Parathyroid adenoma (tissue), 2 donors: ENCODE measurements around the gene FAN1.

Source experiments
- H2AFZ ChIP-seq: fragments of 300-600 bp; sonication (generic); one replicate; pipeline ENCODE4 v1.7.0; 2017; ENCODE audit warnings: antibody characterized with exemption, mild to moderate bottlenecking
- H3K27ac ChIP-seq: fragments of 300-600 bp; sonication (generic); one replicate; pipeline ENCODE4 v1.7.0; 2017
- H3K27me3 ChIP-seq: fragments of 300-600 bp; sonication (generic); one replicate; pipeline ENCODE4 v1.7.0; 2017; ENCODE audit warnings: low read length; ENCODE audit not compliant: control insufficient read depth, insufficient read depth
- H3K36me3 ChIP-seq: fragments of 300-600 bp; sonication (generic); one replicate; pipeline ENCODE4 v1.7.0; 2017; ENCODE audit warnings: low read length; ENCODE audit not compliant: control insufficient read depth, insufficient read depth
- H3K4me1 ChIP-seq: fragments of 300-600 bp; sonication (generic); one replicate; pipeline ENCODE4 v1.7.0; 2017; ENCODE audit warnings: control low read depth
- H3K4me2 ChIP-seq: fragments of 300-600 bp; sonication (generic); one replicate; pipeline ENCODE4 v1.7.0; 2017; ENCODE audit warnings: low read length
- H3K4me3 ChIP-seq: fragments of 300-600 bp; sonication (generic); one replicate; pipeline ENCODE4 v1.7.0; 2017; ENCODE audit warnings: low read depth, low read length
- H3K79me2 ChIP-seq: fragments of 300-600 bp; sonication (generic); one replicate; pipeline ENCODE4 v1.7.0; 2017; ENCODE audit warnings: control low read depth
- H3K9ac ChIP-seq: fragments of 300-600 bp; sonication (generic); one replicate; pipeline ENCODE4 v1.7.0; 2017; ENCODE audit warnings: mild to moderate bottlenecking
- H3K9me3 ChIP-seq: fragments of 300-600 bp; sonication (generic); one replicate; pipeline ENCODE4 v1.7.0; 2017; ENCODE audit warnings: low read length; ENCODE audit not compliant: control insufficient read depth
- TF ChIP-seq, protein P1 (sequence below): fragments of 300-600 bp; sonication (generic); IDR thresholded peaks from one replicate; pipeline ENCODE4 v1.7.0; 2017; ENCODE audit warnings: antibody characterized with exemption, mild to moderate bottlenecking
- donor health status: primary hyperparathyroidism.

Gene FAN1

DNA sequence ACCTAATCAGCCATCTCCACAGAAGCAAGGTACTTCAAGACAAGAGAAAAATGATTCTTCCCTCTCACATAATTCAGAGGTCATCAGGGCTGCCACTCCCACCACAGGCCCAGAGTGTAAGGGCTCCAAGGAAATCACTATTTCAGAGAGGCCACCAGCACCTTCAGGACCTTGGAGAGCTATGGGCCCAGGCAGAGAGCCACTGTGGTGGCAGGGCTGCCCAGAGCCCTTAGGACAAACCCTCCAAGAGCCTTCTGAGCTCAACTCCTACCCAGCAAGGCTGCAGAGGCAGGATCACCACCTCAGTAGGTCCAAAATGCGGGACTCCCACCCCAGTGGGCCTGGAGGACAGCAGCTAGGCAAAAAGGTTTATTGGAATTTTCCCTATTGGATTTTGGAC, 17.9 kb upstream of the FAN1 start:
- Histone ChIP-seq H3K4me1 (no peaks in the 10 kb centered on the region), H3K4me3 (no peak overlapping the region), H3K36me3 (no peaks in the 10 kb centered on the region), H3K9me3 (no peaks in the 10 kb centered on the region), H3K4me2 (no peak overlapping the region), H3K79me2 (no peaks in the 10 kb centered on the region), H3K9ac (no peak overlapping the region), H3K27me3 (no peaks in the 10 kb centered on the region), H3K27ac (no peak overlapping the region), H2AFZ (no peak overlapping the region)
- TF ChIP-seq, protein P1, sequence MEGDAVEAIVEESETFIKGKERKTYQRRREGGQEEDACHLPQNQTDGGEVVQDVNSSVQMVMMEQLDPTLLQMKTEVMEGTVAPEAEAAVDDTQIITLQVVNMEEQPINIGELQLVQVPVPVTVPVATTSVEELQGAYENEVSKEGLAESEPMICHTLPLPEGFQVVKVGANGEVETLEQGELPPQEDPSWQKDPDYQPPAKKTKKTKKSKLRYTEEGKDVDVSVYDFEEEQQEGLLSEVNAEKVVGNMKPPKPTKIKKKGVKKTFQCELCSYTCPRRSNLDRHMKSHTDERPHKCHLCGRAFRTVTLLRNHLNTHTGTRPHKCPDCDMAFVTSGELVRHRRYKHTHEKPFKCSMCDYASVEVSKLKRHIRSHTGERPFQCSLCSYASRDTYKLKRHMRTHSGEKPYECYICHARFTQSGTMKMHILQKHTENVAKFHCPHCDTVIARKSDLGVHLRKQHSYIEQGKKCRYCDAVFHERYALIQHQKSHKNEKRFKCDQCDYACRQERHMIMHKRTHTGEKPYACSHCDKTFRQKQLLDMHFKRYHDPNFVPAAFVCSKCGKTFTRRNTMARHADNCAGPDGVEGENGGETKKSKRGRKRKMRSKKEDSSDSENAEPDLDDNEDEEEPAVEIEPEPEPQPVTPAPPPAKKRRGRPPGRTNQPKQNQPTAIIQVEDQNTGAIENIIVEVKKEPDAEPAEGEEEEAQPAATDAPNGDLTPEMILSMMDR = no peak

DNA sequence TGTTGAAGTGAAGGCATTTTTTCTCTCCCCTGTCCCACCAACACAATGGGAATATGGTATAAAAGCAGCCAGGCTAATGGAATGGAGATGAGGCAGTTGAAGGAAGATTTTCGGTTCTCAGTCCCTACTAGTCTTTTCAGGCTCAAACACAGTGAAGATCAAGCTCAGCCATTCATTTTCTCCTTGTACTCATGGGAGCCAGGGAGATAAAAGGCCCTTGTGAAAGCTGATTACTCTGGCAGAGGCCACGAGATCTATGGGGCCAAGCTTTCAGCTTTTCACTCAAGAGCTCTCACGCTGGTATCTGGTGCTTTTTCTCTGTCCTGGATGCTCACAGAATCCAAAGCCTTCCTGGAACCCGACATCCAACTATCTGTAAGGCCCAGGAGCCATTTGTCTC, 14.5 kb upstream of the FAN1 start:
- H2AFZ ChIP-seq = no peak overlapping the region
- H3K4me1 ChIP-seq = no peaks in the 10 kb centered on the region
- H3K9ac ChIP-seq = no peak overlapping the region
- H3K27ac ChIP-seq = no peak overlapping the region
- no peaks in the 10 kb centered on the region for H3K79me2 ChIP-seq
- H3K9me3 ChIP-seq = no peaks in the 10 kb centered on the region
- no peaks in the 10 kb centered on the region for H3K27me3 ChIP-seq
- no peak overlapping the region for H3K4me3 ChIP-seq
- H3K4me2 ChIP-seq = no peak overlapping the region
- H3K36me3 ChIP-seq = no peaks in the 10 kb centered on the region
- TF ChIP-seq, protein P1 = no peak

DNA sequence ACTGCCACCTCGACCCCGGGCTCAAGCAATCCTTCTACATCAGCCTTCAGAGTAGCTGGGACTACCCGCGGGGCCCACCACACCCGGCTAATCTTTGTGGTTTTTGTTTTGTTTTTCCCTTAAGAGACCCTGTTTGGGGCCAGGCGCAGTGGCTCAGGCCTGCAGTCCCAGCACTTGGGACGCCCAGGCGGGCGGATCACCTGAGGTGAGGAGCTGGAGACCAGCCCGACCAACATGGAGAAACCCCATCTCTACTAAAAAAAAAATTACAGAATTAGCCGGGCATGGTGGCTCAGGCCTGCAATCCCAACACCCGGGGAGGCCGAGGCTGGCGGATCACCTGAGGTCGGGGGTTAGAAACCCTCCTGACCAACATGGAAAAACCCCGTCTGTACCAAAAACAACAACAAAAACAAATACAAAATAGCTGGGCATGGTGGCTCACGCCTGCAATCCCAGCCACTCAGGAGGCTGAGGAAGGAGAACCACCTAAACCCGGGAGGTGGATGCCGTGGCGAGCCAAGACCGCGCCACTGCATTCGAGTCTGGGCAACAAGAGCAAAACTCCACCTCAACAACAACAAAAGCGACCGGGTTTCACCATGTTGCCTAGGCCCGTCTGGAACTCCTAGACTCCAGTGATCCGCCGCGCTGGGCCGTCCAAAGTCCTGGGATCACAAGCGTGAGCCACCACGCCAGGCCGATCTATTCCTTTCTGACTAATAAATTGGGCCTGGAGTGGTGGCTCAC, 8.1 kb upstream of the FAN1 start:
- no peak overlapping the region for H3K4me2 ChIP-seq
- no peak overlapping the region for H2AFZ ChIP-seq
- no peaks in the 10 kb centered on the region for H3K4me1 ChIP-seq
- H3K9me3 ChIP-seq = no peaks in the 10 kb centered on the region
- no peaks in the 10 kb centered on the region for H3K27me3 ChIP-seq
- no peak overlapping the region for H3K4me3 ChIP-seq
- TF ChIP-seq, protein P1 = no peak
- no peaks in the 10 kb centered on the region for H3K36me3 ChIP-seq
- H3K9ac ChIP-seq = no peak overlapping the region
- no peak overlapping the region for H3K27ac ChIP-seq
- H3K79me2 ChIP-seq = no peaks in the 10 kb centered on the region

DNA sequence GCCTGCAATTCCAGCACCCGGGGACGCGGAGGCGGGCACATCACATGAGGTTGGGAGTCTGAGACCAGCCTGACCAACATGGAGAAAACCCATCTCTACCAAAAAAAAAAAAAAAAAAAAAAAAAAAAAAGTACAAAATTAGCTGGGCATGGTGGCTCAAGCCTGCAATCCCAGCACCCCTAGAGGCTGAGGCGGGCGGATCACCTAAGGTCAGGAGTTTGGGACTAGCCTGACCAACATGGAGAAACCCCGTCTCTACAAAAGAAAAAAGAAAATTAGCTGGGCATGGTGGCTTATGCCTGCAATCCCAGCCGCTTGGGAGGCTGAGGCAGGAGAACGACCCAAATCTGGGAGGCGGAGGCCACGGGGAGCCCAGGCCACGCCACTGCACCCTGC, 7.5 kb upstream of the FAN1 start:
- TF ChIP-seq, protein P1 = no peak
- H3K27ac ChIP-seq = no peak overlapping the region
- H3K9ac ChIP-seq = no peak overlapping the region
- H3K4me2 ChIP-seq = no peak overlapping the region
- no peaks in the 10 kb centered on the region for H3K36me3 ChIP-seq
- no peaks in the 10 kb centered on the region for H3K79me2 ChIP-seq
- no peaks in the 10 kb centered on the region for H3K27me3 ChIP-seq
- H3K9me3 ChIP-seq = no peaks in the 10 kb centered on the region
- H2AFZ ChIP-seq = no peak overlapping the region
- no peak overlapping the region for H3K4me3 ChIP-seq
- H3K4me1 ChIP-seq = no peaks in the 10 kb centered on the region

DNA sequence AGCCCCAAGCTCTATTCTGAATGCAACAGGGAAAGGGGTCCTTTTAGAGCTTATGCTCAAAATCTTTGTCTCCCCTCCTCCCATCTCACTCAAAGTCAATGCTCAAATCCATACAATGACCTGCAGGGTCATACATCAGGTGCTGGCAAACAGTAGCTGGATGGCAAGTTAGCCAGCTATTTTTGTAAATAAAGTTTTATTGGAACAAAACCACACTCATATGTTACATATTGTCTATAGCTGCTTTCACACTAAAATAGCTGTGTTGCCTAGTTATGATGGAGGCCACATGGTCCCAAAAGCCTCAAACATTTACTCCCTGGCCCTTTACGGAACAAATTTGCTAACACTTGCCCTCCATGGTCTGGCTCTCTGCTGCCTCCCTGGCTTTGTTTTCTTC, 1.8 kb upstream of the FAN1 start:
- Histone ChIP-seq H3K4me3 (no peak overlapping the region), H3K9ac (no peak overlapping the region), H3K27ac (no peak overlapping the region), H3K4me2 (no peak overlapping the region), H3K9me3 (no peaks in the 10 kb centered on the region), H3K79me2 (no peaks in the 10 kb centered on the region), H2AFZ (no peak overlapping the region), H3K27me3 (no peaks in the 10 kb centered on the region), H3K4me1 (no peaks in the 10 kb centered on the region), H3K36me3 (no peaks in the 10 kb centered on the region)
- TF ChIP-seq, protein P1 = no peak
